AG04449 (cell line): ENCODE results near the gene TFAP2E.

Experiments
- CTCF ChIA-PET: fragments of 350-600 bp; formaldehyde crosslinking; extraction: SDS; loops from one replicate; lab custom pipeline; 2021; ENCODE audit warnings: antibody characterized with exemption; lab: Yijun Ruan, JAX
- POLR2A ChIA-PET: fragments of 400-600, 350-600 bp; formaldehyde crosslinking; extraction: SDS; loops from one replicate; lab custom pipeline; 2020; ENCODE audit warnings: antibody characterized with exemption, inconsistent platforms; lab: Yijun Ruan, JAX
- DNase-seq: peaks from one replicate; pipeline ENCODE4 v3.0.0-alpha.2; 2010; ENCODE audit warnings: low read depth, low spot score
- H3K4me3 ChIP-seq: 2 replicates; pipeline ENCODE4 v1.5.1; 2011; ENCODE audit warnings: low read depth, mild to moderate bottlenecking, control low read depth, low read length
- TF ChIP-seq, protein P1 (sequence below): IDR thresholded peaks from one replicate; pipeline ENCODE4 v1.5.1; 2011; ENCODE audit warnings: mild to moderate bottlenecking, moderate library complexity, low read length, control low read depth, inconsistent platforms; ENCODE audit not compliant: insufficient read depth; ENCODE audit errors: missing control alignments

TFAP2E gene

DNA sequence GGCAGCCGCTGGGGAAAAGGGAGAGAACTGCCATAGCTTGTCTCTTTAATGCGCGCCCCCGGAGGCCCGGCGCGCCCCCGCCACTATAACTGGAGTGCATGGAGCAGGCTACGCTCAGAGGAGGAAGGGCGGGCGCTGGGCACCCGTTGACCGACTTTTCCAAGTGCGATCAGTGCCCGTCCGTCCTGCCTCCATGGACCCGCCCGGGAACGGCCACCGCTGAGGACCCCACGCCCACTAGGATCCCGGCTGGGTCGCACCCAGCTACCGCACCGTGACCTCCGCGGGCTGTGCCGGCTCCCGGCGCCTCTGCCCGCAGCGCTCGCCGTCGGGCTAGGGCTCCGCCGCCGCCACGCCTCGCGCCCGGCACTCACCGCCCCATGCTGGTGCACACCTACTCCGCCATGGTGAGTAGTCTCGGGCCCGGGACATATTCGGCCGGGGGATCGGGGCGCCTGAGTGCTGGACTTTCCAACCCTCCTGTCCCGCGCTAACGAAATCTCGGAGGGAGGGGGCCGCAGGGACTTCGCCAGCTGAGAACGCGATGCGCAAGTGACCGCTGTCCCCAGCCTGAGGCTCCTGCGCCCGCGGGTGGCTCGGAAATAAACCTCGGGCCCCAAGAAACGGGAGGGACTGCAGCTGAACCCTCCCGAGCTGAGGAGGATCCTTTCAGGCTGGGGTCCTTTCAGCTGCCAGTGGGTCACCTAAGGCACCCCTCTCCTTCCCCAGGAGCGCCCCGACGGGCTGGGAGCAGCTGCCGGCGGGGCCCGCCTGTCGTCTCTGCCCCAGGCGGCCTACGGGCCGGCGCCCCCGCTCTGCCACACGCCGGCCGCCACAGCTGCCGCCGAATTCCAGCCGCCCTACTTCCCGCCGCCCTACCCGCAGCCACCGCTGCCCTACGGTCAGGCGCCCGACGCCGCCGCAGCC lies at the start of gene TFAP2E:
TFAP2E (plus strand) TSS at position 117 of the 927 bp plus-strand sequence; CDS start at position 381, 264 bp downstream.
- peak within 1 kb of the TSS; percentile 61 for H3K4me3 ChIP-seq
- POLR2A ChIA-PET: interaction anchor here (0.8 kb wide), 1 partner anchor 144 kb away, joined by 3 read pairs; no protein-coding TSS in a partner anchor

DNA sequence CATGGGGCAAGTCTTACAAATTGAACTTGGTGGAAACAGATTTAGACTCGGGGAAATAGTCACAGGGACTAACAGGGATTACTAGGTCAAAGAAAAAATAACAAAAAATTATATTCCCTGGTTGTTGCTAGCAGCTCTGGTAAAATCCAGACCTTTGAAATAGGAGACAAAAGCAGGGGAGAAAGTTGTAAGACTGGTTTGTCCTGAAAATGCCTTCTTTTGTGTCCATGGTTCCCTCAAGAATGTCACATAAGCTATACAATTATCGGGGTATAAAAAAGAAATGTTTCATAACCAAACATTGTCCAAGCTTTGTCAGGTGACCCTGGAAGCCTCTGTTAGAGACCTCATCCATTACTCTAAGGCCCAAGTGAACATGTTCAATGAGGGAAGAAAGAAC lies 49.0 kb upstream of the TFAP2E start:
- ChIA-PET CTCF (interaction anchor here (1.0 kb wide), 1 partner anchor 41 kb away, joined by 4 read pairs; no protein-coding TSS in a partner anchor), POLR2A (no interaction called here)
- DNase-seq: no peak
- TF ChIP-seq, protein P1, sequence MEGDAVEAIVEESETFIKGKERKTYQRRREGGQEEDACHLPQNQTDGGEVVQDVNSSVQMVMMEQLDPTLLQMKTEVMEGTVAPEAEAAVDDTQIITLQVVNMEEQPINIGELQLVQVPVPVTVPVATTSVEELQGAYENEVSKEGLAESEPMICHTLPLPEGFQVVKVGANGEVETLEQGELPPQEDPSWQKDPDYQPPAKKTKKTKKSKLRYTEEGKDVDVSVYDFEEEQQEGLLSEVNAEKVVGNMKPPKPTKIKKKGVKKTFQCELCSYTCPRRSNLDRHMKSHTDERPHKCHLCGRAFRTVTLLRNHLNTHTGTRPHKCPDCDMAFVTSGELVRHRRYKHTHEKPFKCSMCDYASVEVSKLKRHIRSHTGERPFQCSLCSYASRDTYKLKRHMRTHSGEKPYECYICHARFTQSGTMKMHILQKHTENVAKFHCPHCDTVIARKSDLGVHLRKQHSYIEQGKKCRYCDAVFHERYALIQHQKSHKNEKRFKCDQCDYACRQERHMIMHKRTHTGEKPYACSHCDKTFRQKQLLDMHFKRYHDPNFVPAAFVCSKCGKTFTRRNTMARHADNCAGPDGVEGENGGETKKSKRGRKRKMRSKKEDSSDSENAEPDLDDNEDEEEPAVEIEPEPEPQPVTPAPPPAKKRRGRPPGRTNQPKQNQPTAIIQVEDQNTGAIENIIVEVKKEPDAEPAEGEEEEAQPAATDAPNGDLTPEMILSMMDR: no peak
- H3K4me3 ChIP-seq: no peak overlapping the region

More for the DNA sequence above, at the start of gene TFAP2E:
- CTCF ChIA-PET: interaction anchor here (0.9 to 13.4 kb wide), 9 partner anchors 9 to 204 kb away, joined by 3 to 657 read pairs (median 10); partner anchors contain the start of genes C1orf216 and CLSPN
- TF ChIP-seq, protein P1: no peak
- DNase-seq: no peak

DNA sequence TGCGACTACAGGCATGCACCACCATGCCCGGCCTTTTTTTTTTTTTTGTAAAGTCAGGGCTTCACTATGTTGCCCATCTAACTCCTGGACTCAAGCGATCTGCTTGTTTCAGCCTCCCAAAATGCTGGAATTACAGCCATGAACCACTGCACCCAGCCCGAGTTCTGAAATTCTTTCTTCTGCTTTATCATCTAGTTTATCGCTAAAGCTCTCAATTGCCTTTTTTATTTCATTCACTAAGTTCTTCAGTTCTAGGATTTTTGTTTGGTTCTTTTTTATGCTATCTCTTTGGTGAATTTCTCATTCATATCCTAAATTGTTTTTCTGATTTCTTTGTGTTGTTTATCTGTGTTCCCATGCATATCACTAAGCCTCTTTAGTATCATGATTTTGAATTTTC lies 42.9 kb upstream of the TFAP2E start:
- CTCF ChIA-PET: no interaction called here
- no peak for DNase-seq
- POLR2A ChIA-PET: no interaction called here
- no peak overlapping the region for H3K4me3 ChIP-seq
- TF ChIP-seq, protein P1: no peak

DNA sequence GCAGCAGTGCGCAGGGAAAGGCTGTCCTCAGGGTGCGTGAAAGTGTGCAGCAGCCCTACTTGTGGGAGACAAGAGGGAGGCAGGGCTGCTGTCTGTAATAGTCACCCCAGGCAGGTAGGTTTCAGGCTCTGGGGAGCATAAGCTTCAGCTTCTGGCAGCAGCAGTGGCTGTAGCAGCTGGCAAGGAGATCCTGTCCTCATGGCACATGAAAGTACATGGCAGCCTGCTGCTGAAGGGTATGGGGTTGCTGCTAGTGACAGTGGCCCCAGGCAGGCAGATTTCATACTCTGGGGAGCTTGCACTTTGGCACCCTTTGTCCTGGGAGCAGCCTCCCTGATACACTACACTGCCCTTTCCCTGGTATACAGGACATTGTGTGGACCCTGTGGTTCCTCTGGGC lies 42.2 kb upstream of the TFAP2E start:
- DNase-seq: no peak
- ChIA-PET POLR2A (no interaction called here), CTCF (no interaction called here)
- TF ChIP-seq, protein P1: no peak
- H3K4me3 ChIP-seq: no peak overlapping the region

DNA sequence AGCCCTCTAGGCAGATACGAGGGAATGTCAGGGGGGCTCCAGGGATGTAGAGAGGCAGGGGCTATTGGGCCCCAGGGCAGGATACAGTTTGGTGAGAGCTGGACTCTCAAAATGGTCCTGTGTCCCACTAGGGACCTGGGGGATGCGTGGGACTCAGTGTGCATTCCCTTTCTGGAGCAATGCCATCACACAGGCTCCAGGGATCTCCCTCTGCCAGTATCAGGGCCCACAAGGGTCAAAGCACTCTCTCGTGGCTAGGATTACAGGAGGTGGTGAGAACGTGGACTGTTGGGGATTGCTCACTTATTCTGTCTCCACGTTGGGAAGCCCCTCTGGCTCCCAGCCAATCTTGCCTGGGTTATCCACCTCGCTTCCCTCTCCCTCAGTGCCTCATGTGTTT lies 41.7 kb upstream of the TFAP2E start:
- no peak overlapping the region for H3K4me3 ChIP-seq
- ChIA-PET CTCF (no interaction called here), POLR2A (no interaction called here)
- TF ChIP-seq, protein P1: no peak
- no peak for DNase-seq
